Epithelial cell of proximal tubule (primary cell): ENCODE data around the gene TP73. TPM values are rescaled to one million over a fixed set of nuclear protein-coding genes. Genes with fewer than 3 reads are reported as not detected.

Experiments
- DNase-seq: peaks from one replicate; pipeline ENCODE4 v3.0.0-alpha.2; 2011; ENCODE audit warnings: low read depth
- H3K4me3 ChIP-seq: 2 replicates; pipeline ENCODE4 v1.5.1; 2011; ENCODE audit warnings: low read depth, mild to moderate bottlenecking, low read length
- CTCF ChIP-seq: conservative IDR thresholded peaks from 2 replicates; pipeline ENCODE4 v1.5.1; 2012; ENCODE audit warnings: low read depth, mild to moderate bottlenecking, low read length
- total RNA-seq: library from RNA; depleted of rRNA; stranded (reverse); fragments of >200 nt; gene quantifications from 2 replicates; pipeline ENCODE4 v1.2.3, GENCODE V29; 2015

Gene TP73
- total RNA-seq, 1 donor from 2014 or later = not detected

GRCh38 chr1:3697104-3697503, 44.8 kb downstream of the TP73 start:
- no peak for DNase-seq
- no peak for TF ChIP-seq CTCF
- no peak overlapping the region for H3K4me3 ChIP-seq

GRCh38 chr1:3697810-3698209, 45.5 kb downstream of the TP73 start:
- no peak overlapping the region for H3K4me3 ChIP-seq
- no peak for TF ChIP-seq CTCF
- DNase-seq = no peak

GRCh38 chr1:3698660-3699408, 46.5 kb downstream of the TP73 start:
- no peak for TF ChIP-seq CTCF
- DNase-seq = no peak
- H3K4me3 ChIP-seq = no peak overlapping the region

GRCh38 chr1:3699596-3699995, 47.3 kb downstream of the TP73 start:
- no peak overlapping the region for H3K4me3 ChIP-seq
- TF ChIP-seq CTCF = no peak
- DNase-seq = no peak

- no peak for TF ChIP-seq CTCF
- DNase-seq = no peak
- no peak overlapping the region for H3K4me3 ChIP-seq
These were observed 48.3 kb downstream of the TP73 start for GRCh38 chr1:3700631-3701030.

- DNase-seq = no peak
- TF ChIP-seq CTCF = no peak
- no peak overlapping the region for H3K4me3 ChIP-seq
These were observed 50.2 kb downstream of the TP73 start for GRCh38 chr1:3702528-3702927.
